Stomach (tissue), 9 donors: ENCODE measurements around the gene TCTN3. TPM values are rescaled to one million over a fixed set of nuclear protein-coding genes. Genes with fewer than 3 reads are reported as not detected.

Experiments used
- DNase-seq, 2 donors: peaks; one replicate each; pipeline versions ENCODE4 v3.0.0 to v3.0.0-alpha.2; 2013 to 2019
- H3K27ac ChIP-seq, 5 donors: fragments of 200-600 bp in 4 of 5; sonication (generic) in 4 of 5; one replicate each; pipeline ENCODE4 v1.5.1; 2013 to 2019; ENCODE audit warnings: mild to moderate bottlenecking in 1 of 5, moderate library complexity in 1 of 5
- H3K27me3 ChIP-seq, 3 donors: fragments of 200-600 bp; sonication (generic); one replicate each; pipeline ENCODE4 v1.5.1; 2017 to 2019; ENCODE audit warnings: mixed run types in 1 of 3
- H3K36me3 ChIP-seq, 4 donors: fragments of 200-600 bp; sonication (generic); 1 replicate in 3 of 4; 2 replicates in 1 of 4; pipeline ENCODE4 v1.5.1; 2016 to 2019
- H3K4me1 ChIP-seq, 4 donors: fragments of 200-600 bp; sonication (generic); one replicate each; pipeline ENCODE4 v1.5.1; 2016 to 2019
- H3K4me3 ChIP-seq, 4 donors: fragments of 200-600 bp; sonication (generic) in 3 of 4; one replicate each; pipeline ENCODE4 v1.5.1; 2016 to 2019; ENCODE audit warnings: mild to moderate bottlenecking in 1 of 4
- H3K9me3 ChIP-seq, 4 donors: fragments of 200-600 bp; sonication (generic); one replicate each; pipeline ENCODE4 v1.5.1; 2016 to 2019
- CTCF ChIP-seq, 7 experiments: fragments of 450-650 bp in 4 of 7; fragments of 200-600 bp in 3 of 7; sonication (generic) in 3 of 7; IDR thresholded peaks; one replicate each; pipeline ENCODE4 v1.5.1; 2016 to 2019; ENCODE audit warnings: antibody characterized with exemption in 7 of 7, control low read depth in 2 of 7, mild to moderate bottlenecking in 1 of 7
- EP300 ChIP-seq: sonication (generic); formaldehyde crosslinking; IDR thresholded peaks from one replicate; pipeline ENCODE4 v1.6.1; 2017; ENCODE audit warnings: antibody characterized with exemption
- POLR2A ChIP-seq, 4 donors: fragments of 450-650 bp; IDR thresholded peaks; one replicate each; pipeline ENCODE4 v1.6.1; 2016; ENCODE audit warnings: antibody characterized with exemption in 4 of 4, control low read depth in 2 of 4, mild to moderate bottlenecking in 1 of 4, moderate library complexity in 1 of 4
- POLR2AphosphoS5 ChIP-seq, 3 donors: sonication (generic); formaldehyde crosslinking; IDR thresholded peaks; one replicate each; pipeline ENCODE4 v1.6.1; 2016; ENCODE audit warnings: antibody characterized with exemption in 3 of 3
- WGBS, 5 donors: extraction: QIAGEN DNeasy Blood & Tissue Kit in 3 of 5; methylation state at CpG; one replicate each; pipeline versions ENCODE4 v1.1.5 to v1.1.7; 2013 to 2018; 5-methylcytosine and 5-hydroxymethylcytosine counted together
- intact Hi-C: fragments of 100-400 bp; cut with DNase I; formaldehyde crosslinking; loops from one replicate; pipeline ENCODE4 v1.15.1; 2023; ENCODE audit warnings: low total_unique reads
- polyA plus RNA-seq, 3 donors: library from polyadenylated mRNA; stranded (reverse); fragments of 200-250 nt; gene quantifications; one replicate each; pipeline ENCODE4 v1.2.3, GENCODE V29; 2013
- total RNA-seq, 5 donors: library from RNA; depleted of rRNA; stranded (reverse); fragments of >200 nt; gene quantifications; one replicate each; pipeline versions ENCODE4 v1.1.0 to v1.2.3, GENCODE V29; 2014 to 2016
- donor health status: healthy with polysubstance abuse.
- donor health status: Bipolar disorder and iron deficiency.
- donor health status: healthy.

The TCTN3 gene
- total and polyA plus RNA-seq, 8 donors, result 1.2 to 31.6 (median 9.7) TPM

- Histone ChIP-seq H3K4me3 (peak overlapping the region; percentile 75 to 95 (median 78)), H3K27ac (peak overlapping the region in 4 of 5 donors; percentile 81 to 87 (median 85)), H3K36me3 (peaks cover 7 to 10% (median 9%) of the 10 kb centered on the region in 4 donors), H3K27me3 (no peaks in the 10 kb centered on the region), H3K9me3 (no peaks in the 10 kb centered on the region), H3K4me1 (peaks cover 0 to 40% (median 28%) of the 10 kb centered on the region in 4 donors)
- intact Hi-C loops, result no loop called here
- TF ChIP-seq POLR2AphosphoS5 (IDR thresholded peaks at IDR 0.05) (no peak), POLR2A (IDR thresholded peaks at IDR 0.05) (no peak), CTCF (IDR thresholded peaks at IDR 0.05) (no peak), EP300 (no peak)
- no peak for DNase-seq
- 26 to 76% (median 68%) methylated on average over 1 of the region's 1 CpG for WGBS, 5 donors
Measured at GRCh38 chr10:95657250-95657649, 36.5 kb downstream of the TCTN3 start.

GRCh38 chr10:95656291-95657164 is 37.2 kb downstream of the TCTN3 start, which contains the start of gene ALDH18A1:
Gene ALDH18A1 (minus strand): TSS chr10:95656711. CDS start chr10:95653377, 3,334 bp downstream.
- Histone ChIP-seq H3K27ac (peak within 1 kb of the TSS; percentile 76 to 87 (median 84)), H3K36me3 (peaks cover 10 to 18% (median 16%) of the 10 kb centered on the region in 4 donors), H3K4me1 (peaks cover 0 to 36% (median 27%) of the 10 kb centered on the region in 4 donors), H3K4me3 (peak within 1 kb of the TSS; percentile 75 to 95 (median 78)), H3K9me3 (peaks cover 0 to 2% (median 0%) of the 10 kb centered on the region in 4 donors), H3K27me3 (no peaks in the 10 kb centered on the region)
- peak; percentile 95 to 98 for DNase-seq
- intact Hi-C loops, result no loop called here
- TF ChIP-seq POLR2AphosphoS5 (IDR thresholded peaks at IDR 0.05), result peak in 2 of 3 donors; percentile 55 to 77
- TF ChIP-seq POLR2A (IDR thresholded peaks at IDR 0.05), result no peak
- 0 to 1% (median 0%) methylated on average over 38 to 83 of the region's 83 CpGs for WGBS, 5 donors

GRCh38 chr10:95655571-95656290 is 38.0 kb downstream of the TCTN3 start:
- intact Hi-C loops, result no loop called here
- WGBS, 5 donors, result 5 to 9% (median 6%) methylated on average over 15 to 23 of the region's 23 CpGs
- H3K36me3 ChIP-seq, result peaks cover 10 to 26% (median 24%) of the 10 kb centered on the region in 4 donors

GRCh38 chr10:95653895-95654294 is 39.8 kb downstream of the TCTN3 start:
- TF ChIP-seq CTCF (IDR thresholded peaks at IDR 0.05) (no peak), POLR2A (IDR thresholded peaks at IDR 0.05) (no peak), EP300 (no peak), POLR2AphosphoS5 (IDR thresholded peaks at IDR 0.05) (no peak)
- peaks cover 0 to 39% (median 29%) of the 10 kb centered on the region in 4 donors for H3K4me1 ChIP-seq
- H3K4me3 ChIP-seq, result no peak overlapping the region
- no peak for DNase-seq
- no peak overlapping the region for H3K27ac ChIP-seq
- WGBS, 5 donors, result 85 to 95% (median 93%) methylated on average over 5 of the region's 5 CpGs
- intact Hi-C loops, result no loop called here
- peaks cover 10 to 39% (median 37%) of the 10 kb centered on the region in 4 donors for H3K36me3 ChIP-seq
- H3K27me3 ChIP-seq, result no peaks in the 10 kb centered on the region
- H3K9me3 ChIP-seq, result peaks cover 0 to 6% (median 0%) of the 10 kb centered on the region in 4 donors

More at GRCh38 chr10:95655571-95656290, 38.0 kb downstream of the TCTN3 start:
- Histone ChIP-seq H3K9me3 (peaks cover 0 to 6% (median 0%) of the 10 kb centered on the region in 4 donors), H3K4me1 (peaks cover 0 to 36% (median 27%) of the 10 kb centered on the region in 4 donors), H3K27ac (peak overlapping the region; percentile 76 to 87 (median 84)), H3K4me3 (peak overlapping the region; percentile 75 to 95 (median 78)), H3K27me3 (no peaks in the 10 kb centered on the region)
- TF ChIP-seq POLR2A (IDR thresholded peaks at IDR 0.05) (no peak), EP300 (no peak), POLR2AphosphoS5 (IDR thresholded peaks at IDR 0.05) (no peak), CTCF (IDR thresholded peaks at IDR 0.05) (no peak)
- DNase-seq, result peak in 1 of 2 donors; percentile 52
